HG03139 (cell line): ENCODE results near the gene ZNF660.
A peak's percentile ranks its signal among the peaks of the same experiment; 100 is the strongest.
"Not testable (repeated sequence)": the region's sequence is repeated elsewhere in the genome, so short reads cannot be mapped to it uniquely, and the experiment has no call there.

ENCODE experiments used
- ATAC-seq: cut with Tn5 transposase; IDR thresholded peaks from one replicate; pipeline ENCODE4 v1.9.1; 2021; ENCODE audit not compliant: unreplicated experiment

ZNF660 gene

GRCh38 chr3:44584646-44585501 is at the start of gene ZNF660:
Gene ZNF660 (plus strand): TSS chr3:44584964. CDS start chr3:44594194, 9,230 bp downstream.
- peak; percentile 59 for ATAC-seq

- ATAC-seq: no peak
These were observed 49.4 kb upstream of the ZNF660 start for GRCh38 chr3:44535364-44535763.

- not testable (repeated sequence) for ATAC-seq
These were observed 40.0 kb upstream of the ZNF660 start for GRCh38 chr3:44544811-44545210.

- ATAC-seq: peak; percentile 74
These were observed 29.9 kb upstream of the ZNF660 start, which contains the start of gene ZKSCAN7 for GRCh38 chr3:44554626-44555592. Gene ZKSCAN7 (plus strand): TSS chr3:44555193. CDS start chr3:44557048, 1,855 bp downstream.

- ATAC-seq: no peak
These were observed 29.0 kb upstream of the ZNF660 start for GRCh38 chr3:44555723-44556122.

- ATAC-seq: no peak
These were observed 27.7 kb upstream of the ZNF660 start for GRCh38 chr3:44557074-44557473.

GRCh38 chr3:44561076-44561475 is 23.7 kb upstream of the ZNF660 start:
- ATAC-seq: no peak

GRCh38 chr3:44562147-44562546 is 22.6 kb upstream of the ZNF660 start:
- ATAC-seq: no peak

GRCh38 chr3:44568561-44568960 is 16.2 kb upstream of the ZNF660 start:
- no peak for ATAC-seq

- ATAC-seq: no peak
These were observed 13.7 kb upstream of the ZNF660 start for GRCh38 chr3:44571024-44571423.

- ATAC-seq: no peak
These were observed 8.2 kb upstream of the ZNF660 start for GRCh38 chr3:44576613-44577012.

GRCh38 chr3:44577354-44577952 is 7.3 kb upstream of the ZNF660 start:
- not testable (repeated sequence) for ATAC-seq

GRCh38 chr3:44578316-44578715 is 6.4 kb upstream of the ZNF660 start:
- ATAC-seq: not testable (repeated sequence)

- ATAC-seq: not testable (repeated sequence)
These were observed 5.7 kb upstream of the ZNF660 start for GRCh38 chr3:44578924-44579515.

GRCh38 chr3:44579749-44580148 is 5.0 kb upstream of the ZNF660 start:
- ATAC-seq: not testable (repeated sequence)

GRCh38 chr3:44580971-44581370 is 3.8 kb upstream of the ZNF660 start:
- ATAC-seq: not testable (repeated sequence)

- ATAC-seq: no peak
These were observed 11.9 kb downstream of the ZNF660 start for GRCh38 chr3:44596621-44597020.

GRCh38 chr3:44601749-44602148 is 17.0 kb downstream of the ZNF660 start:
- no peak for ATAC-seq

GRCh38 chr3:44612678-44613077 is 27.9 kb downstream of the ZNF660 start:
- ATAC-seq: no peak

GRCh38 chr3:44624749-44625480 is 40.2 kb downstream of the ZNF660 start, which contains the start of gene ZNF197:
Gene ZNF197 (plus strand): TSS chr3:44625036. CDS start chr3:44629155, 4,119 bp downstream.
- peak; percentile 89 for ATAC-seq
